Endothelial cell of umbilical vein (primary cell): ENCODE measurements around the gene SNX30. TPM values are rescaled to one million over a fixed set of nuclear protein-coding genes. Genes with fewer than 3 reads are reported as not detected.

Experiments
- BruUV-seq: library from RNA; stranded (reverse); fragments of 400-500 nt; replicated peaks from 2 replicates; lab custom pipeline; 2021; lab: Mats Ljungman, UMichigan
- CTCF ChIA-PET: fragments of 300-600, 350-600 bp; sonication (Branson Sonifier 250); formaldehyde crosslinking; loops from one replicate; lab custom pipeline; 2021; ENCODE audit warnings: antibody characterized with exemption, inconsistent platforms; lab: Charles Lee
- POLR2A ChIA-PET: fragments of 300-600, 350-600 bp; sonication (Branson Sonifier 250); formaldehyde crosslinking; loops from one replicate; lab custom pipeline; 2021; ENCODE audit warnings: antibody characterized with exemption, inconsistent platforms; lab: Charles Lee
- DNase-seq: peaks from one replicate; pipeline ENCODE4 v3.0.0-alpha.2; 2011; ENCODE audit warnings: low read depth, low spot score
- FAIRE-seq: peaks from 2 replicates; lab custom pipeline; 2011; peaks lifted over from hg19 to GRCh38; lab: Jason Lieb, UNC
- H2AFZ ChIP-seq: 2 replicates; pipeline ENCODE4 v1.6.0; 2012; ENCODE audit warnings: low read depth, low read length, control low read depth, inconsistent platforms
- H3K27ac ChIP-seq: 2 replicates; pipeline ENCODE4 v1.5.1; 2011; ENCODE audit warnings: low read depth, mild to moderate bottlenecking, control low read depth, low read length, moderate library complexity; ENCODE audit not compliant: insufficient read depth
- H3K27me3 ChIP-seq, 2 experiments: 2 replicates each; pipeline versions ENCODE4 v1.6.0 to v1.6.1; 2011; ENCODE audit warnings: low read length in 2 of 2, mixed read lengths in 1 of 2; ENCODE audit not compliant: control insufficient read depth in 2 of 2, insufficient read depth in 2 of 2
- H3K36me3 ChIP-seq, 2 experiments: 2 replicates in 1 of 2; 3 replicates in 1 of 2; pipeline ENCODE4 v1.5.1; 2011; ENCODE audit warnings: low read length in 2 of 2, mild to moderate bottlenecking in 1 of 2, moderate library complexity in 1 of 2; ENCODE audit not compliant: control insufficient read depth in 2 of 2, insufficient read depth in 2 of 2; ENCODE audit errors: extremely low read depth in 1 of 2
- H3K4me1 ChIP-seq: 3 replicates; pipeline ENCODE4 v1.5.1; 2011; ENCODE audit warnings: mild to moderate bottlenecking, low read length; ENCODE audit not compliant: control insufficient read depth, insufficient read depth; ENCODE audit errors: extremely low read depth
- H3K4me2 ChIP-seq: 2 replicates; pipeline ENCODE4 v1.6.1; 2011; ENCODE audit warnings: low read length, control low read depth, mixed read lengths; ENCODE audit not compliant: insufficient read depth
- H3K4me3 ChIP-seq, 3 experiments: fragments of 200-600 bp in 1 of 3; sonication (generic), shearing (Covaris generic) in 1 of 3; replicated peaks in 1 of 3; 2 replicates each; pipeline ENCODE4 v1.5.1; 2011 to 2016; ENCODE audit warnings: control low read depth in 3 of 3, low read length in 3 of 3, mild to moderate bottlenecking in 2 of 3, inconsistent platforms in 1 of 3, low read depth in 1 of 3, moderate library complexity in 1 of 3; ENCODE audit not compliant: insufficient read depth in 1 of 3
- H3K79me2 ChIP-seq: 2 replicates; pipeline ENCODE4 v1.6.0; 2012; ENCODE audit warnings: low read length, inconsistent platforms; ENCODE audit not compliant: control insufficient read depth, insufficient read depth
- H3K9ac ChIP-seq: replicated peaks from 2 replicates; pipeline ENCODE3; 2011; ENCODE audit warnings: low read length, control low read depth; ENCODE audit not compliant: insufficient read depth; ENCODE audit errors: extremely low read depth
- H3K9me1 ChIP-seq: replicated peaks from 3 replicates; pipeline ENCODE4 v1.6.0; 2011; ENCODE audit warnings: mild to moderate bottlenecking, low read length; ENCODE audit not compliant: control insufficient read depth, insufficient read depth; ENCODE audit errors: extremely low read depth
- H3K9me3 ChIP-seq: replicated peaks from 2 replicates; pipeline ENCODE4 v1.5.1; 2012; ENCODE audit warnings: low read length, inconsistent platforms; ENCODE audit not compliant: control insufficient read depth, insufficient read depth
- H4K20me1 ChIP-seq: replicated peaks from 2 replicates; pipeline ENCODE3; 2011; ENCODE audit warnings: mild to moderate bottlenecking, low read length; ENCODE audit not compliant: control insufficient read depth, insufficient read depth; ENCODE audit errors: extremely low read depth
- EZH2 ChIP-seq: IDR thresholded peaks from 2 replicates; pipeline ENCODE4 v1.6.1; 2012; ENCODE audit warnings: borderline replicate concordance, low read depth, mild to moderate bottlenecking, moderate library complexity, low read length, inconsistent platforms; ENCODE audit not compliant: severe bottlenecking
- FOS ChIP-seq: IDR thresholded peaks from 2 replicates; pipeline ENCODE4 v1.6.1; 2011; ENCODE audit warnings: mild to moderate bottlenecking, low read length, moderate library complexity, borderline replicate concordance; ENCODE audit not compliant: insufficient read depth
- GATA2 ChIP-seq: IDR thresholded peaks from 2 replicates; pipeline ENCODE4 v1.7.0; 2011; ENCODE audit warnings: low read depth, mild to moderate bottlenecking, moderate library complexity, mixed read lengths, low read length; ENCODE audit not compliant: insufficient read length, insufficient read depth
- JUN ChIP-seq: IDR thresholded peaks from 2 replicates; pipeline ENCODE4 v1.6.1; 2011; ENCODE audit warnings: borderline replicate concordance, low read depth; ENCODE audit not compliant: insufficient read length, insufficient read depth
- MYC ChIP-seq: IDR thresholded peaks from one replicate; pipeline ENCODE4 v1.6.1; 2011; ENCODE audit warnings: mild to moderate bottlenecking, low read depth, low read length
- POLR2A ChIP-seq: IDR thresholded peaks from 2 replicates; pipeline ENCODE4 v1.6.1; 2012; ENCODE audit warnings: low read depth, mild to moderate bottlenecking, control low read depth, low read length
- POLR2AphosphoS5 ChIP-seq: IDR thresholded peaks from 2 replicates; pipeline ENCODE4 v1.6.1; 2012; ENCODE audit warnings: low read depth, mild to moderate bottlenecking, control low read depth, low read length, moderate library complexity; ENCODE audit not compliant: insufficient read depth
- dilution Hi-C: fragments of 300-500 bp; cut with MboI; formaldehyde crosslinking; loops from one replicate; pipeline ENCODE4 v1.15.0; 2019; ENCODE audit warnings: low sequenced_read_pairs; ENCODE audit not compliant: extremely low pct_ligation_motif_present
- intact Hi-C: fragments of 100-400 bp; cut with micrococcal nuclease; formaldehyde crosslinking; loops from one replicate; pipeline ENCODE4 v1.10.0; 2022
- polyA plus RNA-seq, 4 experiments: library from polyadenylated mRNA; depleted of rRNA in 3 of 4; stranded (reverse) in 3 of 4; unstranded in 1 of 4; fragments of >200 nt; gene quantifications; 2 replicates each; pipeline versions ENCODE4 v1.2.1 to v1.2.3, GENCODE V29; 2011 to 2012; ENCODE audit warnings: missing spikeins in 1 of 4
- total RNA-seq: library from RNA; stranded (reverse); gene quantifications from 2 replicates; pipeline ENCODE4 v1.2.3, GENCODE V29; 2021
- TF ChIP-seq, protein P1 (sequence below), 2 donors: IDR thresholded peaks; 1 replicate in 1 of 2; 2 replicates in 1 of 2; pipeline ENCODE4 v1.5.1; 2011; ENCODE audit warnings: low read length in 2 of 2, mild to moderate bottlenecking in 2 of 2, moderate library complexity in 2 of 2, control low read depth in 1 of 2, inconsistent platforms in 1 of 2, low read depth in 1 of 2; ENCODE audit not compliant: insufficient read depth in 1 of 2; ENCODE audit errors: extremely low read depth in 1 of 2
- TF ChIP-seq, protein P2 (sequence below): IDR thresholded peaks from 2 replicates; pipeline ENCODE4 v1.6.1; 2011; ENCODE audit not compliant: insufficient read depth, insufficient read length

The SNX30 gene
- total and polyA plus RNA-seq, 2 donors (not counting 3 experiments of a cell fraction or from before 2014, with no cell fraction given) = 2.8 to 6.3 TPM

DNA sequence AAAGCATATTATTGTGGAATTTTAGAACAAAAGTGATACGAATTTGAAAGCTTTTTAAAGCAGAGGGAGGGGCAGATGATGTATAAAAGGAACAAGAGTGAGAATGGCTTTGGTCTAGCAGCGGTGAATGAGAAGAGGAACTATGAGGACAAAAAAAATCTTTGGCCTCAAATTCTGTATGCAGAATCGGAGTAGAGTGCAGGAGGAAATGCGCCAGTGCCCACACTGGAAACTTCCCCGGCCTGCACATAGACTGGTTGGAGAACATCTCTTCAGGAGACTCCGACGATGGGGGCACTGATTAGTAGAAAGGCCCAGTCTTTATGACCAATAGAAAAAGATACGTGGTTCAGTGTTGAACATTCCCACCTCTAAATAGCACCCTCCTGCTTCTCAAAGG, 88.8 kb downstream of the SNX30 start:
- DNase-seq (no peak), FAIRE-seq (no peak)
- H3K4me1 ChIP-seq = no peaks in the 10 kb centered on the region
- H3K4me2 ChIP-seq = no peak overlapping the region
- CTCF ChIA-PET = interaction anchor here (1.1 to 3.5 kb wide), 2 partner anchors 16 to 64 kb away, joined by 3 to 14 read pairs; no protein-coding TSS in a partner anchor
- no peaks in the 10 kb centered on the region for H3K79me2 ChIP-seq
- POLR2A ChIA-PET = no interaction called here
- no peak overlapping the region for H3K27ac ChIP-seq
- dilution Hi-C loops (no loop called here), intact Hi-C loops (no loop called here)
- H3K27me3 ChIP-seq = no peaks in the 10 kb centered on the region
- H3K9me1 ChIP-seq = no peaks in the 10 kb centered on the region
- TF ChIP-seq MYC (no peak), JUN (no peak), POLR2AphosphoS5 (no peak), POLR2A (no peak), FOS (no peak), GATA2 (no peak), EZH2 (no peak)
- TF ChIP-seq, protein P1, sequence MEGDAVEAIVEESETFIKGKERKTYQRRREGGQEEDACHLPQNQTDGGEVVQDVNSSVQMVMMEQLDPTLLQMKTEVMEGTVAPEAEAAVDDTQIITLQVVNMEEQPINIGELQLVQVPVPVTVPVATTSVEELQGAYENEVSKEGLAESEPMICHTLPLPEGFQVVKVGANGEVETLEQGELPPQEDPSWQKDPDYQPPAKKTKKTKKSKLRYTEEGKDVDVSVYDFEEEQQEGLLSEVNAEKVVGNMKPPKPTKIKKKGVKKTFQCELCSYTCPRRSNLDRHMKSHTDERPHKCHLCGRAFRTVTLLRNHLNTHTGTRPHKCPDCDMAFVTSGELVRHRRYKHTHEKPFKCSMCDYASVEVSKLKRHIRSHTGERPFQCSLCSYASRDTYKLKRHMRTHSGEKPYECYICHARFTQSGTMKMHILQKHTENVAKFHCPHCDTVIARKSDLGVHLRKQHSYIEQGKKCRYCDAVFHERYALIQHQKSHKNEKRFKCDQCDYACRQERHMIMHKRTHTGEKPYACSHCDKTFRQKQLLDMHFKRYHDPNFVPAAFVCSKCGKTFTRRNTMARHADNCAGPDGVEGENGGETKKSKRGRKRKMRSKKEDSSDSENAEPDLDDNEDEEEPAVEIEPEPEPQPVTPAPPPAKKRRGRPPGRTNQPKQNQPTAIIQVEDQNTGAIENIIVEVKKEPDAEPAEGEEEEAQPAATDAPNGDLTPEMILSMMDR (IDR thresholded peaks at IDR 0.05; ENCODE audit: extremely low read depth in 1 of 2, insufficient read depth in 1 of 2, low read depth in 1 of 2, low read length in 2 of 2) = no peak
- TF ChIP-seq, protein P2, sequence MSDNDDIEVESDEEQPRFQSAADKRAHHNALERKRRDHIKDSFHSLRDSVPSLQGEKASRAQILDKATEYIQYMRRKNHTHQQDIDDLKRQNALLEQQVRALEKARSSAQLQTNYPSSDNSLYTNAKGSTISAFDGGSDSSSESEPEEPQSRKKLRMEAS = no peak
- no peaks in the 10 kb centered on the region for H3K9me3 ChIP-seq
- no peak overlapping the region for H3K4me3 ChIP-seq
- no peak overlapping the region for H2AFZ ChIP-seq
- BruUV-seq = no TSS peak
- no peaks in the 10 kb centered on the region for H4K20me1 ChIP-seq
- no peaks in the 10 kb centered on the region for H3K36me3 ChIP-seq
- no peak overlapping the region for H3K9ac ChIP-seq
